Endothelial cell of umbilical vein (primary cell): ENCODE results near the gene DLEC1. TPM values are rescaled to one million over a fixed set of nuclear protein-coding genes. Genes with fewer than 3 reads are reported as not detected.

Experiments
- BruUV-seq: library from RNA; stranded (reverse); fragments of 400-500 nt; replicated peaks from 2 replicates; lab custom pipeline; 2021; lab: Mats Ljungman, UMichigan
- CTCF ChIA-PET: fragments of 300-600, 350-600 bp; sonication (Branson Sonifier 250); formaldehyde crosslinking; loops from one replicate; lab custom pipeline; 2021; ENCODE audit warnings: antibody characterized with exemption, inconsistent platforms; lab: Charles Lee
- POLR2A ChIA-PET: fragments of 300-600, 350-600 bp; sonication (Branson Sonifier 250); formaldehyde crosslinking; loops from one replicate; lab custom pipeline; 2021; ENCODE audit warnings: antibody characterized with exemption, inconsistent platforms; lab: Charles Lee
- DNase-seq: peaks from one replicate; pipeline ENCODE4 v3.0.0-alpha.2; 2011; ENCODE audit warnings: low read depth, low spot score
- FAIRE-seq: peaks from 2 replicates; lab custom pipeline; 2011; peaks lifted over from hg19 to GRCh38; lab: Jason Lieb, UNC
- H2AFZ ChIP-seq: 2 replicates; pipeline ENCODE4 v1.6.0; 2012; ENCODE audit warnings: low read depth, low read length, control low read depth, inconsistent platforms
- H3K27ac ChIP-seq: 2 replicates; pipeline ENCODE4 v1.5.1; 2011; ENCODE audit warnings: low read depth, mild to moderate bottlenecking, control low read depth, low read length, moderate library complexity; ENCODE audit not compliant: insufficient read depth
- H3K27me3 ChIP-seq, 2 experiments: 2 replicates each; pipeline versions ENCODE4 v1.6.0 to v1.6.1; 2011; ENCODE audit warnings: low read length in 2 of 2, mixed read lengths in 1 of 2; ENCODE audit not compliant: control insufficient read depth in 2 of 2, insufficient read depth in 2 of 2
- H3K36me3 ChIP-seq, 2 experiments: 2 replicates in 1 of 2; 3 replicates in 1 of 2; pipeline ENCODE4 v1.5.1; 2011; ENCODE audit warnings: low read length in 2 of 2, mild to moderate bottlenecking in 1 of 2, moderate library complexity in 1 of 2; ENCODE audit not compliant: control insufficient read depth in 2 of 2, insufficient read depth in 2 of 2; ENCODE audit errors: extremely low read depth in 1 of 2
- H3K4me1 ChIP-seq: 3 replicates; pipeline ENCODE4 v1.5.1; 2011; ENCODE audit warnings: mild to moderate bottlenecking, low read length; ENCODE audit not compliant: control insufficient read depth, insufficient read depth; ENCODE audit errors: extremely low read depth
- H3K4me2 ChIP-seq: 2 replicates; pipeline ENCODE4 v1.6.1; 2011; ENCODE audit warnings: low read length, control low read depth, mixed read lengths; ENCODE audit not compliant: insufficient read depth
- H3K4me3 ChIP-seq, 3 experiments: fragments of 200-600 bp in 1 of 3; sonication (generic), shearing (Covaris generic) in 1 of 3; replicated peaks in 1 of 3; 2 replicates each; pipeline ENCODE4 v1.5.1; 2011 to 2016; ENCODE audit warnings: control low read depth in 3 of 3, low read length in 3 of 3, mild to moderate bottlenecking in 2 of 3, inconsistent platforms in 1 of 3, low read depth in 1 of 3, moderate library complexity in 1 of 3; ENCODE audit not compliant: insufficient read depth in 1 of 3
- H3K79me2 ChIP-seq: 2 replicates; pipeline ENCODE4 v1.6.0; 2012; ENCODE audit warnings: low read length, inconsistent platforms; ENCODE audit not compliant: control insufficient read depth, insufficient read depth
- H3K9ac ChIP-seq: replicated peaks from 2 replicates; pipeline ENCODE3; 2011; ENCODE audit warnings: low read length, control low read depth; ENCODE audit not compliant: insufficient read depth; ENCODE audit errors: extremely low read depth
- H3K9me1 ChIP-seq: replicated peaks from 3 replicates; pipeline ENCODE4 v1.6.0; 2011; ENCODE audit warnings: mild to moderate bottlenecking, low read length; ENCODE audit not compliant: control insufficient read depth, insufficient read depth; ENCODE audit errors: extremely low read depth
- H3K9me3 ChIP-seq: replicated peaks from 2 replicates; pipeline ENCODE4 v1.5.1; 2012; ENCODE audit warnings: low read length, inconsistent platforms; ENCODE audit not compliant: control insufficient read depth, insufficient read depth
- H4K20me1 ChIP-seq: replicated peaks from 2 replicates; pipeline ENCODE3; 2011; ENCODE audit warnings: mild to moderate bottlenecking, low read length; ENCODE audit not compliant: control insufficient read depth, insufficient read depth; ENCODE audit errors: extremely low read depth
- EZH2 ChIP-seq: IDR thresholded peaks from 2 replicates; pipeline ENCODE4 v1.6.1; 2012; ENCODE audit warnings: borderline replicate concordance, low read depth, mild to moderate bottlenecking, moderate library complexity, low read length, inconsistent platforms; ENCODE audit not compliant: severe bottlenecking
- FOS ChIP-seq: IDR thresholded peaks from 2 replicates; pipeline ENCODE4 v1.6.1; 2011; ENCODE audit warnings: mild to moderate bottlenecking, low read length, moderate library complexity, borderline replicate concordance; ENCODE audit not compliant: insufficient read depth
- GATA2 ChIP-seq: IDR thresholded peaks from 2 replicates; pipeline ENCODE4 v1.7.0; 2011; ENCODE audit warnings: low read depth, mild to moderate bottlenecking, moderate library complexity, mixed read lengths, low read length; ENCODE audit not compliant: insufficient read length, insufficient read depth
- JUN ChIP-seq: IDR thresholded peaks from 2 replicates; pipeline ENCODE4 v1.6.1; 2011; ENCODE audit warnings: borderline replicate concordance, low read depth; ENCODE audit not compliant: insufficient read length, insufficient read depth
- MYC ChIP-seq: IDR thresholded peaks from one replicate; pipeline ENCODE4 v1.6.1; 2011; ENCODE audit warnings: mild to moderate bottlenecking, low read depth, low read length
- POLR2A ChIP-seq: IDR thresholded peaks from 2 replicates; pipeline ENCODE4 v1.6.1; 2012; ENCODE audit warnings: low read depth, mild to moderate bottlenecking, control low read depth, low read length
- POLR2AphosphoS5 ChIP-seq: IDR thresholded peaks from 2 replicates; pipeline ENCODE4 v1.6.1; 2012; ENCODE audit warnings: low read depth, mild to moderate bottlenecking, control low read depth, low read length, moderate library complexity; ENCODE audit not compliant: insufficient read depth
- dilution Hi-C: fragments of 300-500 bp; cut with MboI; formaldehyde crosslinking; loops from one replicate; pipeline ENCODE4 v1.15.0; 2019; ENCODE audit warnings: low sequenced_read_pairs; ENCODE audit not compliant: extremely low pct_ligation_motif_present
- intact Hi-C: fragments of 100-400 bp; cut with micrococcal nuclease; formaldehyde crosslinking; loops from one replicate; pipeline ENCODE4 v1.10.0; 2022
- polyA plus RNA-seq, 4 experiments: library from polyadenylated mRNA; depleted of rRNA in 3 of 4; stranded (reverse) in 3 of 4; unstranded in 1 of 4; fragments of >200 nt; gene quantifications; 2 replicates each; pipeline versions ENCODE4 v1.2.1 to v1.2.3, GENCODE V29; 2011 to 2012; ENCODE audit warnings: missing spikeins in 1 of 4
- total RNA-seq: library from RNA; stranded (reverse); gene quantifications from 2 replicates; pipeline ENCODE4 v1.2.3, GENCODE V29; 2021
- TF ChIP-seq, protein P1 (sequence below): IDR thresholded peaks from 2 replicates; pipeline ENCODE4 v1.6.1; 2011; ENCODE audit not compliant: insufficient read depth, insufficient read length
- TF ChIP-seq, protein P2 (sequence below), 2 donors: IDR thresholded peaks; 1 replicate in 1 of 2; 2 replicates in 1 of 2; pipeline ENCODE4 v1.5.1; 2011; ENCODE audit warnings: low read length in 2 of 2, mild to moderate bottlenecking in 2 of 2, moderate library complexity in 2 of 2, control low read depth in 1 of 2, inconsistent platforms in 1 of 2, low read depth in 1 of 2; ENCODE audit not compliant: insufficient read depth in 1 of 2; ENCODE audit errors: extremely low read depth in 1 of 2

Gene DLEC1
- total and polyA plus RNA-seq, 2 donors (not counting 3 experiments of a cell fraction or from before 2014, with no cell fraction given): not detected

DNA sequence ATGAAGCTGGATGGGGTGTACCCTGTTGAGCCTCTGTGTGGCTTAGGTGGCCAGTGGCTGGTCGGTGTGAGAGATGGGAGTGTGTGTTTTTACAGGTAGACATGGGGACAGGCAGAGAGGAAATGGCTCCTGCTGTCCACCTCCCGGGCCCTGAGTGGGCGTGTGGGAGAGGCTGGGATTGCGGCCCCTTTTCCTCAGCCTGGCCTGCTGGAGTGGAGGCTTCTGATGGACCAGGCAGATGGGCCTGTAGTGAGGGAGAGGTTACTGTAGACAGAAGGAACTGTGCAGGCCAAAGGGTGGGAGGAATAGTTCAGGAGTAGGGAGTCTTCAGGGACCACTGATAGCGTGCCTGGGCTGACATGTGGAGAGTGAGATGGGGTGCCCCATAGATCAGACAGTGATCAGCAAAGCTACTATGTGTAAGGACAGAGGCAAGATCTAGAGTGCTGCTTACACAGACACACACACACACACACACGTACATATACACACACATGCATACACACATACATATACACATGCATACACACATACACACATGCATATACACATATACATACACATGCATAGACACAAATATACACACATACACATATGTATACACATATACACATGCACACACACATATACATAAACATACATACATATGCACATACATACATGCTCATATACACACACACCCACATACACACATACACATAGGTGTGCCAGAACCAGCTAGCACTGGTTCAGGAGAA is 71.5 kb downstream of the DLEC1 start:
- no peak overlapping the region for H3K27ac ChIP-seq
- no peak for DNase-seq
- H3K9me3 ChIP-seq: no peaks in the 10 kb centered on the region
- no peak for TF ChIP-seq POLR2A
- no peak for TF ChIP-seq POLR2AphosphoS5
- TF ChIP-seq FOS: no peak
- TF ChIP-seq, protein P1, sequence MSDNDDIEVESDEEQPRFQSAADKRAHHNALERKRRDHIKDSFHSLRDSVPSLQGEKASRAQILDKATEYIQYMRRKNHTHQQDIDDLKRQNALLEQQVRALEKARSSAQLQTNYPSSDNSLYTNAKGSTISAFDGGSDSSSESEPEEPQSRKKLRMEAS: no peak
- TF ChIP-seq JUN: no peak
- H2AFZ ChIP-seq: no peak overlapping the region
- ChIA-PET POLR2A (no interaction called here), CTCF (interaction anchor here (0.9 kb wide), 1 partner anchor 8 kb away, joined by 3 read pairs; no protein-coding TSS in a partner anchor)
- no TSS peak for BruUV-seq
- no peaks in the 10 kb centered on the region for H3K4me1 ChIP-seq
- no peak for FAIRE-seq
- intact Hi-C loops (no loop called here), dilution Hi-C loops (no loop called here)
- H3K79me2 ChIP-seq: no peaks in the 10 kb centered on the region
- H3K9ac ChIP-seq: no peak overlapping the region
- no peak overlapping the region for H3K4me3 ChIP-seq
- H3K4me2 ChIP-seq: no peak overlapping the region
- H3K36me3 ChIP-seq: no peaks in the 10 kb centered on the region
- no peaks in the 10 kb centered on the region for H3K27me3 ChIP-seq
- H4K20me1 ChIP-seq: no peaks in the 10 kb centered on the region
- H3K9me1 ChIP-seq: no peaks in the 10 kb centered on the region

DNA sequence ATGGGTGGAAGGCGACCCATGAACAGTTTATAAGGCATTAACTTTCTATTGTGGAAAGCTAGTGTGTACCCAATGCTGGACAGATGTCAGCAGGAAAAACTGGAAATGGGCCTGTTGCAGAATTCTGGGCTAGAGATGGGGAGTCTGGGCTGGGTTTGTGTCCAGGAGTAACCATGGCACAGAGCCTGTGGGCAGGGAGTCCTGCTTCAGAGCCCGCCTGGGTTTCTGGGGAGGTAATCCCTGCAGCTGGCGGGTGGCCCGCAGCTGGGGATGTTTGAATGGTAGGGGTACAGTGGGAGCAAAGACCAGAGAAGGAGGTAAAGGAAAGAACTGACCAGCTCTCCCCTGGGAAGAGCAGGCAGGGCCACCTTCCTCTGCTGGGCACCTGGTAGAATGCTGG is 72.2 kb downstream of the DLEC1 start:
- Histone ChIP-seq H3K9ac (no peak overlapping the region), H3K27me3 (no peaks in the 10 kb centered on the region), H3K4me1 (no peaks in the 10 kb centered on the region), H3K79me2 (no peaks in the 10 kb centered on the region), H3K36me3 (no peaks in the 10 kb centered on the region), H4K20me1 (no peaks in the 10 kb centered on the region), H3K9me3 (no peaks in the 10 kb centered on the region), H3K4me3 (no peak overlapping the region), H3K27ac (no peak overlapping the region), H3K4me2 (no peak overlapping the region), H2AFZ (no peak overlapping the region), H3K9me1 (no peaks in the 10 kb centered on the region)
- FAIRE-seq: no peak
- dilution Hi-C loops: no loop called here
- intact Hi-C loops: no loop called here
- DNase-seq: no peak
- ChIA-PET CTCF (interaction anchor here (0.9 kb wide), 1 partner anchor 9 kb away, joined by 3 read pairs; no protein-coding TSS in a partner anchor), POLR2A (no interaction called here)
- BruUV-seq: no TSS peak
- TF ChIP-seq FOS: no peak
- TF ChIP-seq, protein P1: no peak
- no peak for TF ChIP-seq GATA2
- TF ChIP-seq EZH2: no peak
- no peak for TF ChIP-seq JUN
- TF ChIP-seq POLR2A: no peak
- no peak for TF ChIP-seq POLR2AphosphoS5
- TF ChIP-seq MYC: no peak
- TF ChIP-seq, protein P2, sequence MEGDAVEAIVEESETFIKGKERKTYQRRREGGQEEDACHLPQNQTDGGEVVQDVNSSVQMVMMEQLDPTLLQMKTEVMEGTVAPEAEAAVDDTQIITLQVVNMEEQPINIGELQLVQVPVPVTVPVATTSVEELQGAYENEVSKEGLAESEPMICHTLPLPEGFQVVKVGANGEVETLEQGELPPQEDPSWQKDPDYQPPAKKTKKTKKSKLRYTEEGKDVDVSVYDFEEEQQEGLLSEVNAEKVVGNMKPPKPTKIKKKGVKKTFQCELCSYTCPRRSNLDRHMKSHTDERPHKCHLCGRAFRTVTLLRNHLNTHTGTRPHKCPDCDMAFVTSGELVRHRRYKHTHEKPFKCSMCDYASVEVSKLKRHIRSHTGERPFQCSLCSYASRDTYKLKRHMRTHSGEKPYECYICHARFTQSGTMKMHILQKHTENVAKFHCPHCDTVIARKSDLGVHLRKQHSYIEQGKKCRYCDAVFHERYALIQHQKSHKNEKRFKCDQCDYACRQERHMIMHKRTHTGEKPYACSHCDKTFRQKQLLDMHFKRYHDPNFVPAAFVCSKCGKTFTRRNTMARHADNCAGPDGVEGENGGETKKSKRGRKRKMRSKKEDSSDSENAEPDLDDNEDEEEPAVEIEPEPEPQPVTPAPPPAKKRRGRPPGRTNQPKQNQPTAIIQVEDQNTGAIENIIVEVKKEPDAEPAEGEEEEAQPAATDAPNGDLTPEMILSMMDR (IDR thresholded peaks at IDR 0.05; ENCODE audit: extremely low read depth in 1 of 2, insufficient read depth in 1 of 2, low read depth in 1 of 2, low read length in 2 of 2): no peak
